ENCODE measurements around the gene ATAD3A.

The ATAD3A gene

GRCh38 chr1:1521331-1521730 lies 9.4 kb downstream of the ATAD3A start:
- no peak for TF ChIP-seq TEAD4 (IDR thresholded peaks at IDR 0.05)
- TF ChIP-seq FOXM1 (IDR thresholded peaks at IDR 0.05; ENCODE audit: borderline replicate concordance, low read depth), result no peak
- TF ChIP-seq NFIC (IDR thresholded peaks at IDR 0.05), result no peak
- TF ChIP-seq CEBPB (IDR thresholded peaks at IDR 0.05), result no peak
- TF ChIP-seq ZBTB7A (IDR thresholded peaks at IDR 0.05; ENCODE audit: low read depth), result no peak
- TF ChIP-seq USF1 (IDR thresholded peaks at IDR 0.05), result no peak
- no peak for TF ChIP-seq REST (IDR thresholded peaks at IDR 0.05; ENCODE audit: low read depth)

GRCh38 chr1:1527092-1527816 lies 15.3 kb downstream of the ATAD3A start:
- no peak for TF ChIP-seq TEAD4 (IDR thresholded peaks at IDR 0.05)
- TF ChIP-seq YY1 (IDR thresholded peaks at IDR 0.05; ENCODE audit: low read depth), result no peak
- TF ChIP-seq USF1 (IDR thresholded peaks at IDR 0.05), result no peak
- no peak for TF ChIP-seq CREB1 (IDR thresholded peaks at IDR 0.05; ENCODE audit: low read depth)
- TF ChIP-seq TAF1 (IDR thresholded peaks at IDR 0.05; ENCODE audit: low read depth), result no peak
- no peak for TF ChIP-seq FOXM1 (IDR thresholded peaks at IDR 0.05; ENCODE audit: borderline replicate concordance, low read depth)
- TF ChIP-seq MAX (IDR thresholded peaks at IDR 0.05), result no peak

GRCh38 chr1:1528301-1529267 lies 16.6 kb downstream of the ATAD3A start:
- TF ChIP-seq EP300 (IDR thresholded peaks at IDR 0.05; ENCODE audit: borderline replicate concordance), result no peak
- no peak for TF ChIP-seq REST (IDR thresholded peaks at IDR 0.05; ENCODE audit: low read depth)
- no peak for TF ChIP-seq YY1 (IDR thresholded peaks at IDR 0.05; ENCODE audit: low read depth)
- TF ChIP-seq MAX (IDR thresholded peaks at IDR 0.05), result no peak
- no peak for TF ChIP-seq CEBPB (IDR thresholded peaks at IDR 0.05)
- TF ChIP-seq TCF12 (IDR thresholded peaks at IDR 0.05; ENCODE audit: low read depth), result no peak
- TF ChIP-seq TEAD4 (IDR thresholded peaks at IDR 0.05), result no peak
- TF ChIP-seq ZBTB7A (IDR thresholded peaks at IDR 0.05; ENCODE audit: low read depth), result no peak
- no peak for TF ChIP-seq RAD21 (IDR thresholded peaks at IDR 0.05; ENCODE audit: low read depth)
- TF ChIP-seq EGR1 (IDR thresholded peaks at IDR 0.05), result no peak
- no peak for TF ChIP-seq TAF1 (IDR thresholded peaks at IDR 0.05; ENCODE audit: low read depth)
- no peak for TF ChIP-seq FOXM1 (IDR thresholded peaks at IDR 0.05; ENCODE audit: borderline replicate concordance, low read depth)
- no peak for TF ChIP-seq NFIC (IDR thresholded peaks at IDR 0.05)
- no peak for TF ChIP-seq USF1 (IDR thresholded peaks at IDR 0.05)
- TF ChIP-seq CREB1 (IDR thresholded peaks at IDR 0.05; ENCODE audit: low read depth), result no peak

GRCh38 chr1:1529321-1529720 lies 17.4 kb downstream of the ATAD3A start:
- TF ChIP-seq CREB1 (IDR thresholded peaks at IDR 0.05; ENCODE audit: low read depth) (no peak), TAF1 (IDR thresholded peaks at IDR 0.05; ENCODE audit: low read depth) (no peak), YY1 (IDR thresholded peaks at IDR 0.05; ENCODE audit: low read depth) (no peak), RAD21 (IDR thresholded peaks at IDR 0.05; ENCODE audit: low read depth) (no peak), MAX (IDR thresholded peaks at IDR 0.05) (no peak), ZBTB7A (IDR thresholded peaks at IDR 0.05; ENCODE audit: low read depth) (no peak), NFIC (IDR thresholded peaks at IDR 0.05) (no peak)

- TF ChIP-seq CREB1 (IDR thresholded peaks at IDR 0.05; ENCODE audit: low read depth) (no peak), CEBPB (IDR thresholded peaks at IDR 0.05) (no peak), EP300 (IDR thresholded peaks at IDR 0.05; ENCODE audit: borderline replicate concordance) (no peak), MAX (IDR thresholded peaks at IDR 0.05) (no peak), NFIC (IDR thresholded peaks at IDR 0.05) (no peak), USF1 (IDR thresholded peaks at IDR 0.05) (no peak), EGR1 (IDR thresholded peaks at IDR 0.05) (no peak), FOXM1 (IDR thresholded peaks at IDR 0.05; ENCODE audit: borderline replicate concordance, low read depth) (no peak), RAD21 (IDR thresholded peaks at IDR 0.05; ENCODE audit: low read depth) (no peak), TCF12 (IDR thresholded peaks at IDR 0.05; ENCODE audit: low read depth) (no peak), TAF1 (IDR thresholded peaks at IDR 0.05; ENCODE audit: low read depth) (no peak), REST (IDR thresholded peaks at IDR 0.05; ENCODE audit: low read depth) (no peak), TEAD4 (IDR thresholded peaks at IDR 0.05) (no peak), ZBTB7A (IDR thresholded peaks at IDR 0.05; ENCODE audit: low read depth) (no peak), YY1 (IDR thresholded peaks at IDR 0.05; ENCODE audit: low read depth) (no peak)
Measured at GRCh38 chr1:1529936-1530335, 18.0 kb downstream of the ATAD3A start.
